ES-I3 (cell line): ENCODE measurements around the gene TPK1.
"Not testable (repeated sequence)": the region's sequence is repeated elsewhere in the genome, so short reads cannot be mapped to it uniquely, and the experiment has no call there.

Experiments
- H3K36me3 ChIP-seq: 2 replicates; pipeline ENCODE4 v1.6.1; 2013; ENCODE audit warnings: mild to moderate bottlenecking, low read length, control low read depth, moderate library complexity; ENCODE audit not compliant: insufficient read depth
- H3K4me1 ChIP-seq: 2 replicates; pipeline ENCODE4 v1.6.1; 2013; ENCODE audit warnings: mild to moderate bottlenecking, control low read depth, low read length; ENCODE audit not compliant: insufficient read depth
- H3K9ac ChIP-seq: 2 replicates; pipeline ENCODE4 v1.6.1; 2013; ENCODE audit warnings: low read depth, mild to moderate bottlenecking, low read length, moderate library complexity
- H3K9me3 ChIP-seq: 2 replicates; pipeline ENCODE4 v1.6.1; 2013; ENCODE audit warnings: mild to moderate bottlenecking, low read length, moderate library complexity; ENCODE audit not compliant: control insufficient read depth, insufficient read depth

TPK1 gene

DNA sequence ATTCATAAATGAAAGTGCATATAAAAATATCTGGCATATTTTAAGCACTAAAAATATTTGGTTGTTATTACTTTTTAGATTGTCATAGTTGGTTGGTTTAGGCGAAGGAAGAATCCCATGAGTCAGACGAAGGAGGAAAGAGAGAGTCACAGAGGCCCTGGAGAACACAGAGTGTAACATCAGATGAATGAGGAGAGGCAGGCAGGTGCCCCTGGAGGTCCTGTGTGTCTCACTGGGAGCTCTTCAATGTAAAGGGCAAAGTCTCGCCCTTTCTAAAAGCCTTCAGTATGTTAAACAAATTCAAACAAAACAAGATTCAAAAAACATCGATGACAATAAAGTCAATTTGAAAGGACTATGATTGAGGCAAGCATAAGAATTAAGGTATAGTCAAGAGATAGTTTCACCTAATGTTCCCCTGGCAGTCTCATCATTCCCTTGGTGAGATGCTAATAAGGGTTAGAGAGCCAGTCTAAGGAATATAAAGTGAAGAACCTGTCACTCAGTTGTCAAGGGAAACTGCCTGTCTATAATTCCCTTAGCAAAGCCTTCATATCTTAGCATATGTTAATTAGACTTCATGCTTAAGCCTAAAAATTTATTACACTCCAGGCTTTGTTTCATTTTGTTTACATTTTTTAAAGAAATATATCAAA, 194.3 kb downstream of the TPK1 start:
- Histone ChIP-seq H3K36me3 (no peaks in the 10 kb centered on the region), H3K4me1 (no peaks in the 10 kb centered on the region; the same call in 1 of the 2 replicates), H3K9me3 (no peaks in the 10 kb centered on the region), H3K9ac (no peak overlapping the region)

DNA sequence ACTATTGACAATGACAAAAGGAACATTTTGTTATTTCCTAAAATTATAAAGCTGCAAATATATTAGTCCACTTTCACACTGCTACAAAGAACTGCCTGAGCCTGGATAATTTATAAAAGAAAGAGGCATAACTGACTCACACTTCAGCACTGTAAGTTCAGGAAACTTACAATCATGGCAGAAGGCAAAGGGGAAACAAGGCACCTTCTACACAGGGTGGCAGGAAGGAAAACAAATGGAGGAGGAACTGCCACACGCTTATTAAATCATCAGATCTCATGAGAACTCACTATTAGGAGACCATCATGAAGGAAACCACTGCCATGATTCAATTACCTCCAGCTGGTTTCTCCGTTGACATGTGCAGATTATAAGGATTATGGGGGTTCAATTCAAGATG, 203.1 kb downstream of the TPK1 start:
- no peaks in the 10 kb centered on the region; the same call in 1 of the 2 replicates for H3K9me3 ChIP-seq
- H3K4me1 ChIP-seq: no peaks in the 10 kb centered on the region
- H3K9ac ChIP-seq: no peak overlapping the region
- no peaks in the 10 kb centered on the region for H3K36me3 ChIP-seq

DNA sequence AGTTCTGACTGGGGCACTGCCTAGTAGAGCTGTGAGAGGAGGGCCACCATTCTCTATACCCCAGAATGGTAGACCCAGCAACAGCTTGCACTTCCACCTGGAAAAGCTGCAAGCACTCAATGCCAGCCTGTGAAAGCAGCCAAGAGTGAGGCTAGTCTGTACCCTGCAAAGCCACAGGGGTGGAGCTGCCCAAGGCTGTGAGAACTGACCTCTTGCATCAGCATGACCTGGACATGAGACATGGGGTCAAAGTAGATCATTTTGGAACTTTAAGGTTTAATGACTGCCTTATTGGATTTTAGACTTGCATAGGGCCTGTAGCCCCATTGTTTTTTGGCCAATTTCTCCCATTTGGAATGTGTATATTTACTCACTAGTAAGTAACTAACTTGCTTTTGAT, 206.3 kb downstream of the TPK1 start:
- Histone ChIP-seq H3K9me3 (no peaks in the 10 kb centered on the region; the same call in 1 of the 2 replicates), H3K36me3 (no peaks in the 10 kb centered on the region), H3K4me1 (no peaks in the 10 kb centered on the region), H3K9ac (no peak overlapping the region)

DNA sequence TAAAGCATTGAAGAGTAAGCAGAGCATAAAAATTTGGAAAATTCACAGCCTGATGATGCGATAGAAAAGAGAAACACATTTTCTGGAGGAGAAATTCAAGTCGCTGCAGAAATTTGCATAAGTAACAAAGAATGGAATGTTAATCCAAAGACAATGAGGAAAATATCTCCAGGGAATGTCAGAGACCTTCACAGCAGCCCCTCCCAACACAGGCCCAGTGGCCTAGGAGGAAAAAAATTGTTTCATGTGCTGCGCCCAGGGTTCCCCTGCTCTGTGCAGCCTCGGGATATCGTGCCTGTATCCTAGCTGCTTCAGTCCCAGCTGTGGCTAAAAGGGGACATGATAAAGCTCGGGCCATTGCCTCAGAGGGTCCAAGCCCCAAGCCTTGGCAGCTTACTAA, 206.8 kb downstream of the TPK1 start:
- Histone ChIP-seq H3K9me3 (no peaks in the 10 kb centered on the region; the same call in 1 of the 2 replicates), H3K4me1 (no peaks in the 10 kb centered on the region), H3K36me3 (no peaks in the 10 kb centered on the region), H3K9ac (no peak overlapping the region)

DNA sequence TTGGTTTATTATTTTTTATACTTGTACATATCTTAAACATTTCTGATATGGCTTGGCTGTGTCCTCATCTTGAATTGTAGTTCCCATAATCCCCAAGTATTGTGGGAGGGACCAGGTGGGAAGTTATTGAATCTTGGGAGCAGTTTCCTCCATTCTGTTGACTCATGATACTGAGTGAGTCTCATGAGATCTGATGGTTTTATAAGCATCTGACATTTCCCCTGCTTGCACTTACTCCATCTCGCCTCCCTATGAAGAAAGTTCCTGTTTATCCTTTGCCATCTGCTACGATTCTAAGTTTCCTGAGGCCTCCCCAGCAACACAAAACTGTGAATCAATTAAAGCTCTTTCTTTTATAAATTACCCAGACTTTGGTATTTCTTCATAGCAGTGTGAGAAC, 207.7 kb downstream of the TPK1 start:
- Histone ChIP-seq H3K9ac (no peak overlapping the region), H3K4me1 (no peaks in the 10 kb centered on the region), H3K36me3 (no peaks in the 10 kb centered on the region), H3K9me3 (no peaks in the 10 kb centered on the region; the same call in 1 of the 2 replicates)

DNA sequence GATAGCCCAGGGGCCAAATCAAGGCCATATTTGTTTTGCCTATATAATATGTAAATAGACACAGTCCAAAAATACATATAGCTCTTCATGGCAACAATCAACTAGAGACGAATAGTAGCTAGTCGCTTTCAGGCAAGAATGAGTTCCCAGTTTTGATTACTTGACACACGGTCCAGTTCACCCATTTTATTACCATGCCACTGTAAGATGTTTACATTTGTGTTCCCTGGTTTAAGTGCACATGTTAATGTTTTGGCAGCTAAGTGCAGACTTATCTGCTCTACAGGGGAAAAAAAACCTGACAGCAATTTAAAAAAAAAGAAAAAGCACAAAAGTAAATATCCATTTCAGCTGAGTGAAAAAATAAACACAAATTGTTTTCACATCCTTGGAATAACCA, 213.1 kb downstream of the TPK1 start:
- no peaks in the 10 kb centered on the region for H3K9me3 ChIP-seq
- no peaks in the 10 kb centered on the region for H3K4me1 ChIP-seq
- H3K36me3 ChIP-seq: no peaks in the 10 kb centered on the region
- H3K9ac ChIP-seq: no peak overlapping the region

- H3K9me3 ChIP-seq: no peaks in the 10 kb centered on the region; the same call in 1 of the 2 replicates
- no peaks in the 10 kb centered on the region for H3K36me3 ChIP-seq
- H3K4me1 ChIP-seq: no peaks in the 10 kb centered on the region
- no peak overlapping the region for H3K9ac ChIP-seq
Observed at GRCh38 chr7:144606261-144606660, 229.6 kb downstream of the TPK1 start.

DNA sequence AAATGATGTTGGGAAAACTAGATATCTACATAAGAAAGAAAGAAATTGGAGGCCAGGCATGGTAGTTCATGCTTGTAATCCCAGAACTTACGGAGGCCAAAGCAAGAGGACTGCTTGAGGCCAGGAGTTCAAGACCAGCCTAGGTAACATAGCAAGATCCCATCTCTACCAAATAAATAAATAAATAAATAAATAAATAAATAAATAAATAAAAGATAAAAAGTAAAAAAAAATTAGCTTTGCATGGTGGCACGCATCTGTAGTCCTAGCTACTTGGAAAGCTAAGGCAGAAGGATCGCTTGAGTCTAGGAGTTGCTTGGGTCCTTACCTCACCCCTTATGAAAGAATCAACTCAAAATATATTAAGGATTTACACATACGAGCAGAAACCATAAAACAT, 238.9 kb downstream of the TPK1 start:
- Histone ChIP-seq H3K9me3 (no peaks in the 10 kb centered on the region; the same call in 1 of the 2 replicates), H3K36me3 (no peaks in the 10 kb centered on the region), H3K9ac (no peak overlapping the region), H3K4me1 (no peaks in the 10 kb centered on the region)

- Histone ChIP-seq H3K36me3 (no peaks in the 10 kb centered on the region), H3K4me1 (no peaks in the 10 kb centered on the region), H3K9me3 (no peaks in the 10 kb centered on the region), H3K9ac (no peak overlapping the region)
Observed at GRCh38 chr7:144594580-144594979, 241.3 kb downstream of the TPK1 start.

GRCh38 chr7:144588559-144589051, 247.2 kb downstream of the TPK1 start:
- no peak overlapping the region for H3K9ac ChIP-seq
- H3K9me3 ChIP-seq: no peaks in the 10 kb centered on the region
- H3K4me1 ChIP-seq: no peaks in the 10 kb centered on the region
- no peaks in the 10 kb centered on the region for H3K36me3 ChIP-seq

DNA sequence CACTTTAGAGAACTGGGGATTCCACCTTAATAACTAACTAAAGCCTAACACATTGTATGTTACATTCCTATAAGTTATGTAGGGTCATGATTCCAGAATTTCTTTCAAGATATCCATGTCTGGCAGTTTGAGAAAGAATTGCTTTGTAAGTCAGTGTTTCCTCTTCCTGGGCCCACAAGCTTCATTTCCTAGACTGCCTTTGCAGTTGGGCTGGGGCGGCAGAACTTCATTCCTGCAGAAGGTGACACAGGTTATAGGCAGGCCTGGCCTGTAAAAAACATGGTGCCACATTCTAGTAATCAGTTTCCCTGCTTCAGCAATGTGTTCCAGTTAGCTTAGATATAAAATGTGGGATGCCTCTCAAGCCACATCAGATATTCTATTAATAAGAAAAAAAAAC, 248.2 kb downstream of the TPK1 start:
- no peaks in the 10 kb centered on the region for H3K4me1 ChIP-seq
- H3K9ac ChIP-seq: no peak overlapping the region
- H3K9me3 ChIP-seq: no peaks in the 10 kb centered on the region
- no peaks in the 10 kb centered on the region for H3K36me3 ChIP-seq

GRCh38 chr7:144584726-144585125, 251.1 kb downstream of the TPK1 start:
- H3K9ac ChIP-seq: no peak overlapping the region
- no peaks in the 10 kb centered on the region for H3K9me3 ChIP-seq
- H3K4me1 ChIP-seq: no peaks in the 10 kb centered on the region
- no peaks in the 10 kb centered on the region for H3K36me3 ChIP-seq

GRCh38 chr7:144579687-144580086, 256.2 kb downstream of the TPK1 start:
- Histone ChIP-seq H3K9me3 (no peaks in the 10 kb centered on the region), H3K4me1 (no peaks in the 10 kb centered on the region), H3K9ac (no peak overlapping the region), H3K36me3 (no peaks in the 10 kb centered on the region)

- Histone ChIP-seq H3K9ac (no peak overlapping the region), H3K36me3 (no peaks in the 10 kb centered on the region), H3K9me3 (no peaks in the 10 kb centered on the region), H3K4me1 (no peaks in the 10 kb centered on the region)
Observed at GRCh38 chr7:144575456-144575855, 260.4 kb downstream of the TPK1 start.

DNA sequence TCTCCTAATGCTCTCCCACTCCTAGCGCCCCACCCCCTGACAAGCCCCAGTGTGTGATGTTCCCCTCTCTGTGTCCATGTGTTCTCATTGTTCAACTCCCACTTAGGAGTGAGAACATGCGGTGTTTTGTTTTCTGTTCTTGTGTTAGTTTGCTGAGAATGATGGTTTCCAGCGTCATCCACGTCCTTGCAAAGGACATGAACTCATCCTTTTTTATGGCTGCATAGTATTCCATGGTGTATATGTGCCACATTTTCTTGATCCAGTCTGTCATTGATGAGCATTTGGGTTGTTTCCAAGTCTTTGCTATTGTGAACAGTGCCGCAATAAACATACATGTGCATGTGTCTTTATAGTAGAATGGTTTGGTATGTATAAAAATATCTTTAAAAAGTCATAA, 261.1 kb downstream of the TPK1 start:
- not testable (repeated sequence) for H3K36me3 ChIP-seq, H3K9me3 ChIP-seq, H3K9ac ChIP-seq, H3K4me1 ChIP-seq
